Measurements from ENCODE around the gene MB.

MB gene

GRCh38 chr22:35615156-35615555 lies 2.0 kb downstream of the MB start:
- no peak for DNase-seq (ENCODE audit: low spot score)

GRCh38 chr22:35614404-35614803 lies 2.7 kb downstream of the MB start:
- no peak for DNase-seq (ENCODE audit: low spot score)

DNA sequence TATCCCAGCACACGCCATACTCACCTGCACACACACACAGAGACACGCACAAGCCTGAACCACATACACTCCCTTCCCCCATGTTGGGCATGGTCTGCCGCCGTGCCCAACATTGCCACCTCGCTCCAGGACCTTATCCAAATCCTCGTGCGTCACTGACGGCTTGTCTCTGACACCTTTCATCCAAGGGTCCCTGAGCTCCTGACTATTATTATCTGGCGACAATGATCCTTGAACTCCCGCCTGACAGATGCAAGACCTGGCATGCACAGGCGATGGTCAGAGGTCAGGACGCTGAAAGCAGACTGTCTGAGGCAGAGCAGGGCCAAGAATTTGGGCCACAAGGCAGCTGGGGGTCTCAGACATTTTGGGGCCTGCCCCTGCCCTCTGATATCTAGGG lies 4.2 kb downstream of the MB start:
- DNase-seq (ENCODE audit: low spot score): no peak

GRCh38 chr22:35611891-35612576 lies 5.1 kb downstream of the MB start:
- no peak for DNase-seq (ENCODE audit: low spot score)

DNA sequence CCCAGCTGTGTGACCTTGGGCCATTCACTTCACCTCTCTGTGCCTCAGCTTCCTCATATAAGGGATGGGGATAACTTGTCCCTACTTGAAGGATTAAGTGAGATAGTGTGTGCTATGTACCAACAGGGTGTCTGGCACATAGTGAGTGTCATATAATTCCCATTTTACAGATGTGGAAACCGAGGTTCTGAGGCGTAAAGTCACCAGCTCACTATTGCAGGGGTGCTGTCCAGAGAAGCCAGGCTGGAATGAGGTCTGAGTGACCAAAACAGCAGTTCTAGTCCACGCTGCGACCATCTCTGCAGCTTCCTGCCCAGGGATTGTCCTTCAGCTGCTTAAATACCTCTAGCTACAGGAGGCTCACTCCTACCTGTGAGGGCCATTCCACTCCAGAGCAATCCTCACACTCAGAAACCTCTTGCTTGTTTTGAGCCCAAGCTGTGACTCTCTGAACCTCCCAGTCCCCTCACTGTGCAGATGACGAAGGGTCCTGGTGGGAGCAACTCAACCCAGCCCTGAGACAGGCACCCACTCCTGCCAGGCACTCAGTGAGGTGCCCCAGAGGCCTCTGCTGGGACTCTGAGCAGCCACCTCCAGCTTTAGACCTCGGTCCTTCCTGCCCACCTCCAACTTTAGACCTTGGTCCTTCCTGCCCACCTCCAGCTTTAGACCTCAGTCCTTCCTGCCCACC lies 5.8 kb downstream of the MB start:
- DNase-seq (ENCODE audit: low spot score): no peak

DNA sequence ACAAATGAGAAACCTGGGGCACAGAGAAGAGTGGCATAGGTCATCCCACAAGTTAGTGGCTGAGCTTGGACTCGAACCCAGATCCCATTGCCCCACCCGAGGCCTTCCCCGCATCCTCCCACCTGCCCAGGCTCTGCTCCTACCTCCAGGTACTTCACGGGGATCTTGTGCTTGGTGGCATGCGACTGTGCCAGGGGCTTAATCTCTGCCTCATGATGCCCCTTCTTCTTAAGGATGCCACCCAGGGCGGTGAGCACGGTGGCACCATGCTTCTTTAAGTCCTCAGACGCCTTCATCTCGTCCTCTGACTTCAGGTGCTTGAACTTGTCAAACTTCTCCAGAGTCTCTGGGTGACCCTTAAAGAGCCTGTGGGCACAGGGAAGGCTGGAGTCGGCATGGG lies 6.4 kb downstream of the MB start:
- no peak for DNase-seq (ENCODE audit: low spot score)

- DNase-seq (ENCODE audit: low spot score): no peak
These were observed 7.4 kb downstream of the MB start for GRCh38 chr22:35609761-35610160.

GRCh38 chr22:35609261-35609660 lies 7.9 kb downstream of the MB start:
- no peak for DNase-seq (ENCODE audit: low spot score)

DNA sequence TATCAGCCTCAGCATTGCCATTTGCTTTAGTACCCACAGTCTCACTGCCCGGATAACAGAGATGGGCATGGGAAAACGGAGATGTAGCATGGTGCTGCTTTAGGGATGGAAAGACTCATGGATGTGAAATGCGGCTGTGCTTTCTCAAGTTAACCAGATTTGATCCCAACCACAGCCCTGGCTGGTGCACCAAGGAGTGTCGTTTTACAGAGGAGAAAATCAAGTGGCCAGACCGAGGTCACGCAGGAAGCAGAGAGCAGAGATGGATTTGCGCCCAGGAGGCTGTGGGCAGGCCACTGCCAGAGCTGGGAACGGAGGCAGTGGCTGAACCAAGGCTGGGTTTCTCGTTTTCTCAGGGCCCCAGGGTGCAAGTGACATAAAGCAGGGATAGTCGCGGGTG lies 9.0 kb downstream of the MB start:
- DNase-seq (ENCODE audit: low spot score): no peak

DNA sequence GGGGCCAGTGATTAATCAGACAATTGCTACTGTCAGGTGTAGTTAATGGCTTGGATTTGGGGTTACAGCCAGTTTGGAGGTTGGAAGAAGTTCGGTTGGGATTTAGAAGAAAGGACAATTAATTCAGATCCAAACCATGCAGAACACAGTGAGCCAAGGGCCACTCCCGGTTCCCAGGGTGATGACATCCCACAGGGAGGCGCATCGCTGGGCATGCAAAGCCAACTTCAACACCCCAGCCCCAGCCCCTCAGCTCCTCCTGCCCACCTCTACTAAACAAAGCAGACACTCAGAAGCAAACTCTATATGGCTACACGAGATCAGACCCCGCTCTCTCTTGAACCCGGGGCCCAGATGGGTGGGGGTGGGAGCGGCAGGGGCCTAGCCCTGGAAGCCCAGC lies 10.2 kb downstream of the MB start:
- DNase-seq (ENCODE audit: low spot score): no peak

DNA sequence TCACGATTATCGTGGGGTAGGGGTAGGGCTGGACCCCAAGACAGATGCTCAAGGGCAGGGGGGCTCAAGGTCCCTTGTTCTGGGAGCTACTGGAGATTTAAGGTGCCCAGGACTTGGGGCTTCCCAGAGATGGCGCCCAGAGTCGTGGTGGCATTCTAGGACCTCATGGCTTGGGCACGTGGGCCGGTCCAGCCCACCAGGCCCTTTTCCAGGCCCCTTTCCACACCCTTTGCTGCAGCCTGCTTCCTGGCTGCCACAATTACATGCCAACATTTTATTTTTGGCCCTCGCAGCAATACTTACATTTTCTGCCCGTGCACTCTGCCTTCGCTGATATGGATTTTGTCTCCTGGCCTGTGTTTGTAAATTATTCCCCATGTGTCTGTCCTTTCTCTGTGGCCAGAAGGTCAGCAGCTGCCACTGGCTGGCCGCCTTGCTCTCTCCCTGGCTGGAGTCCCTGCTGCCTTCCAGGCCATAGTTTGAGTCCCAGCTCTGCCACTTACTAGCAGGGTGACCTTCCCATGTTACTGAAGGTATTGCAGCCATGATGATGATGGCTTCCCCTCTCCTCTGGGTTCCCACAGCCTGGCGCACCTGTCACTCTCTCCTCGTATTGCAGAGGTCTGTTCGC lies 11.2 kb downstream of the MB start:
- no peak for DNase-seq (ENCODE audit: low spot score)

GRCh38 chr22:35605369-35605680 lies 11.8 kb downstream of the MB start:
- DNase-seq (ENCODE audit: low spot score): no peak

GRCh38 chr22:35604621-35605368 lies 12.3 kb downstream of the MB start:
- DNase-seq (ENCODE audit: low spot score): no peak

DNA sequence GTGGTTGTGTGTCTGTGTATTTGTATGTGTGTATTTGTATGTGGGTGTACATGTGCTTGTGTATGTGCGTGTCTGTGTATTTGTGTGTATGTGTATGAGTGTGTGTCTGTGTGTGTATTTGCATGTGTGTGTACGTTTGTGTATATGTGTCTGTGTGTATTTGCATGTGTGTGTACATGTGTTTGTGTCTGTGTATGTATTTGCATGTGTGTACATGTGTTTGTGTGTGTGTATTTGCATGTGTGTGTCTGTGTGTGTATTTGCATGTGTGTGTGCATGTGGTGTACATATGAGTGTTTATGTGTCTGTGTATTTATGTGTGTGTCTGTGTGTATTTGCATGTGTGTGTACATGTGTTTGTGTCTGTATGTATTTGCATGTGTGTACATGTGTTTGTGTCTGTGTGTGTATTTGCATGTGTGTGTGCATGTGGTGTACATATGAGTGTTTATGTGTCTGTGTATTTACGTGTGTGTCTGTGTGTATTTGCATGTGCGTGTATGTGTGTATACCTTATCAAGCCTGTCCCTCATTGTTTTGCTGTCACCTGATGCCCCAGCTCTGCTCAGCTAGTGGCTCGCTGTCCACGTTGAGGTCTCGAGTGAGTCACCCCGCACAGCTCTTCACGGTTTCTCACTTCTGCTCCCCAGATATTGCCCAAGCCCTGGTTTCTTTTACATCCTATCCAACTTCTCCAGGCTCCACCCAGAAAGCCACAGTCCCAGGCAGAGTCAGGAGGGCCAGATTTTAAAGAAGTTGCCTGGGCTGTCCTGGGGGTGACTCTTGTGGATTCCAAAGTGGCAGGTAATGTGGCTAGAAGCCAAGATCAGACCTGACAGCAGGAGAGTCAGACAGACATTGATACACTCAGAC lies 15.2 kb downstream of the MB start:
- peak; percentile 88 for DNase-seq (ENCODE audit: low spot score)

DNA sequence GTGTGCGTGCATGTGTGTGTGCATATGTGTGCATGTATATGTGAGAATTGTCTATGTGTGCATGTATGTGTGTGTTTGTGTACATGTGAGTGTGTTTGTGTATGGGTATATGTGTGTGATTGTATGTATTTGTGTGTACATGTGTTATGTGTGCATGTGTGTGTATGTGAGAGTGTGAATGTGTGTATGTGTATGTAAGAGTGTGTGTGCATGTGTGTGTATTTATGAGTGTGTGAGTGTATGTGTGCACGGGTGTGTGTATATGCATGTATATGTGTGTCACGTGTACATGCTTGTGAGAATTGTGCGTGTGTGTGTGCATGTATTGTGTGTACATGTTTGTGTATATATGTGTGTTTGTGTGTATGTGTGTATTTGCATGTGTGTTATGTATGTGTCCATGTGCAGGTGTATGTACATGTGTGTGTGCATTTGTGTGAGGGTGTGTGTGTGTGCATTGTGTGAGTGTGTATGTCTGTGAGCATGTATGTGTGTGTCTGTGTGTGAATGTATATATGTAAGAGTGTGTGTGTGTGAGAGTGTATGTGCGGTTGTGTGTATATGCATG lies 16.0 kb downstream of the MB start:
- DNase-seq (ENCODE audit: low spot score): no peak

- DNase-seq (ENCODE audit: low spot score): no peak
These were observed 16.7 kb downstream of the MB start for GRCh38 chr22:35600476-35600875.

DNA sequence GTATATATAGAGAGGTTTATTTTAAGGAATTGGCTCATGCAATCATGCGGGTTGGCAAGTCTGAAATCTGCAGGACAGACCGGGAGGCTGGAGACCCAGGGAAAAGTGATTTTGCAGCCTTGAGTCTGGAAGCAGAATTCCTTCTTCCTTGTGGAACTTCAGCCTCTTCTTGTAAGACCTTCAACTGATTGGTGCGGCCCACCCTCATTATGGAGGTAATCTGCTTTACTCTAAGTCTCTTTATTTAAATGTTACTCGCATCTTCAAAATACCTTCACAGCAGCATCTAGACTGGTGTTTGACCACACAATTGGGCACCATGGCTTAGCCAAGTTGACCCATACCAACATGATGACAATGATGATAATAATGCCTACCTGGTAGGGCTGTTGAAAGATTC lies 17.8 kb downstream of the MB start:
- DNase-seq (ENCODE audit: low spot score): no peak

DNA sequence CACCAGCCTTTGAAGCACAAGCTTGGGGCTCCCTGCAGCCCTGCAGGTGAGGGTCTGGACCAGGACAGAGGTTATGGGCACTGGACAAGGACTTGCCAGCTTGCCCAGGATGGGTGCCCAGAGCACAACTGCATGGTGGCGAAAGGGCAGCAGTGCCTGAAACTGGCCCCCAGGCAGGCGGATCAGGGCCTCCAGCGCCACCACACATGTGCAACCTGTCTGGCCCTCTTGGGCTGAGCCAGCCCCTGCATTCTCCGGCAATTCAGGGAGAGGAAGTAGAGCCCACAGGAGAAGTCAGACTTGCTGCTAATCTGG lies 18.8 kb downstream of the MB start:
- DNase-seq (ENCODE audit: low spot score): no peak

- no peak for DNase-seq (ENCODE audit: low spot score)
These were observed 19.3 kb downstream of the MB start for GRCh38 chr22:35597692-35598395.

- no peak for DNase-seq (ENCODE audit: low spot score)
These were observed 20.3 kb downstream of the MB start for GRCh38 chr22:35596821-35597220.

GRCh38 chr22:35594686-35595085 lies 22.4 kb downstream of the MB start:
- no peak for DNase-seq (ENCODE audit: low spot score)
